Left lung (tissue), 10 donors: Measurements from ENCODE around the gene GRK6. TPM values are rescaled to one million over a fixed set of nuclear protein-coding genes. Genes with fewer than 3 reads are reported as not detected.

Experiments used
- ATAC-seq: fragments of 200-7000 bp; cut with Tn5 transposase; one replicate; pipeline ENCODE4 v1.9.1; 2020; ENCODE audit warnings: moderate library complexity
- DNase-seq, 4 donors: peaks; one replicate each; pipeline ENCODE4 v3.0.0-alpha.2; 2013 to 2020
- H3K27ac ChIP-seq, 2 donors: fragments of 200-600 bp; sonication (generic) in 1 of 2; one replicate each; pipeline versions ENCODE4 v1.5.0 to v1.8.0; 2020 to 2021
- H3K27me3 ChIP-seq, 2 donors: fragments of 200-600 bp; sonication (generic) in 1 of 2; one replicate each; pipeline versions ENCODE4 v1.5.0 to v1.8.0; 2020 to 2021
- H3K36me3 ChIP-seq, 2 donors: fragments of 200-600 bp; sonication (generic) in 1 of 2; one replicate each; pipeline versions ENCODE4 v1.5.0 to v1.8.0; 2020 to 2021
- H3K4me1 ChIP-seq, 2 donors: fragments of 200-600 bp; one replicate each; pipeline ENCODE4 v1.8.0; 2021
- H3K4me3 ChIP-seq, 2 donors: fragments of 200-600 bp; sonication (generic) in 1 of 2; one replicate each; pipeline versions ENCODE4 v1.5.0 to v1.8.0; 2020 to 2021; ENCODE audit warnings: mild to moderate bottlenecking in 1 of 2
- H3K9me3 ChIP-seq, 2 donors: fragments of 200-600 bp; sonication (generic) in 1 of 2; one replicate each; pipeline versions ENCODE4 v1.5.0 to v1.8.0; 2020 to 2021
- intact Hi-C, 2 donors: fragments of 100-400 bp; cut with DNase I; formaldehyde crosslinking; loops; one replicate each; pipeline versions ENCODE4 v1.11.2 to v1.14.2; 2022
- polyA plus RNA-seq, 6 donors: library from polyadenylated mRNA; unstranded; fragments of 120-200 nt; gene quantifications; one replicate each; pipeline ENCODE4 v1.2.1, GENCODE V29; 2013; ENCODE audit not compliant: insufficient read length in 6 of 6
- total RNA-seq, 2 donors: library from RNA; stranded (reverse); fragmentation: NEBNext Ultra II Directional; extraction: Animal tissue kit (Norgen Biotek cat#: 25700); gene quantifications; one replicate each; pipeline ENCODE4 v1.2.1, GENCODE V29; 2021
- TF ChIP-seq, protein P1 (sequence below), 2 donors: fragments of 200-600 bp; sonication (generic) in 1 of 2; IDR thresholded peaks; one replicate each; pipeline versions ENCODE4 v1.5.0 to v1.8.0; 2021; ENCODE audit warnings: antibody characterized with exemption in 2 of 2
- donor health status: DM: no; HTN: yes; CAD: no.
- donor health status: DM: no; HTN: no; CAD: no.

GRK6 gene
- total and polyA plus RNA-seq, 8 donors: 15.7 to 57.1 (median 25.4) TPM

DNA sequence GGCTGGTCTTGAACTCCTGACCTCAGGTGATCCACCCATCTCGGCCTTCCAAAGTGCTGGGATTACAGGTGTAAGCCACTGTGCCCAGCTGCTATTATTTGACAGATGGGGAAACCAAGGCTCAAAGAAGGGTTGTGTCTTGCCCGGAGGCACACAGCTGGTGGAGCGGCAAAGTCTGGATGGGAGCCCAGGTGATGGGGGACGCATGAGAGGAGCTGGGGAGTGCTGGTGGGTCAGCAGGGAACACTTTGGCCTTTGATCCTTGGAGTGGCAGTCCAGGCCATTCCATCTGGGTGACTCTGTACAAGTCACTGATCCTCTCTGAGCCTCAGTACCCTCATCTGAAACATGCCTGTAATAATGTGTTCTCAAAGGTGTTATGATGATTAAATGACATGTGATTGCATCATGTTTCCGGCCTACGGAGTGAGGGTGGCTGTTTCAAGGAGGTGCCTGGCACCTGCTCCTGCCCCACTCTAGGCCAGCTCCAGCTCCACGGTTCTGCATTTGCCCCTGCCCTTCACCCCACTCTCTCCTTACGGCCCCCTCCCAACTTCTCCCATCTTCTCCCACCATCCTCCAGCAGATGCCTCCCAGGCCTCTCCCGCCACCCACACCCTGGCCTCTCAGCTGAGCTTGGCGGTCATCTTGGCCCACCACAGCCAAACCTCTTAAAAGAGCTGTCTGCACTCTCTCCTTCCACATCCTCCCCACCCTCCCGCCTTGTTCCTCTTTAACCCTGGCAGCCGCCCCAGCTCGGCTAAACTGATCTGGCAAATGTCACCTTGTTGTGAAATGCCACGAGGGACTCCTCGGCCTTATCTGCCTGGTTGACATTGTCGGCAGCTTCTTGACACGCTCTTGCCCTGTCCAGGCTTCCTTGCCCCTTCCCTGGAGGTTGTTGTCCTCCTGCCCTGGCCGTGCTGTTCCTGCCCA is 52.5 kb downstream of the GRK6 start:
- Histone ChIP-seq H3K36me3 (peaks cover 0 to 30% of the 10 kb centered on the region in 2 donors), H3K27me3 (peaks cover 0 to 10% of the 10 kb centered on the region in 2 donors), H3K4me3 (no peak overlapping the region), H3K4me1 (peaks cover 20 to 36% of the 10 kb centered on the region in 2 donors), H3K27ac (peak overlapping the region; percentile 26 to 73), H3K9me3 (no peaks in the 10 kb centered on the region)
- peak; percentile 63 for ATAC-seq
- intact Hi-C loops: no loop called here
- peak in 3 of 4 donors; percentile 79 to 86 (median 80) for DNase-seq
- TF ChIP-seq, protein P1, sequence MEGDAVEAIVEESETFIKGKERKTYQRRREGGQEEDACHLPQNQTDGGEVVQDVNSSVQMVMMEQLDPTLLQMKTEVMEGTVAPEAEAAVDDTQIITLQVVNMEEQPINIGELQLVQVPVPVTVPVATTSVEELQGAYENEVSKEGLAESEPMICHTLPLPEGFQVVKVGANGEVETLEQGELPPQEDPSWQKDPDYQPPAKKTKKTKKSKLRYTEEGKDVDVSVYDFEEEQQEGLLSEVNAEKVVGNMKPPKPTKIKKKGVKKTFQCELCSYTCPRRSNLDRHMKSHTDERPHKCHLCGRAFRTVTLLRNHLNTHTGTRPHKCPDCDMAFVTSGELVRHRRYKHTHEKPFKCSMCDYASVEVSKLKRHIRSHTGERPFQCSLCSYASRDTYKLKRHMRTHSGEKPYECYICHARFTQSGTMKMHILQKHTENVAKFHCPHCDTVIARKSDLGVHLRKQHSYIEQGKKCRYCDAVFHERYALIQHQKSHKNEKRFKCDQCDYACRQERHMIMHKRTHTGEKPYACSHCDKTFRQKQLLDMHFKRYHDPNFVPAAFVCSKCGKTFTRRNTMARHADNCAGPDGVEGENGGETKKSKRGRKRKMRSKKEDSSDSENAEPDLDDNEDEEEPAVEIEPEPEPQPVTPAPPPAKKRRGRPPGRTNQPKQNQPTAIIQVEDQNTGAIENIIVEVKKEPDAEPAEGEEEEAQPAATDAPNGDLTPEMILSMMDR (IDR thresholded peaks at IDR 0.05): no peak

DNA sequence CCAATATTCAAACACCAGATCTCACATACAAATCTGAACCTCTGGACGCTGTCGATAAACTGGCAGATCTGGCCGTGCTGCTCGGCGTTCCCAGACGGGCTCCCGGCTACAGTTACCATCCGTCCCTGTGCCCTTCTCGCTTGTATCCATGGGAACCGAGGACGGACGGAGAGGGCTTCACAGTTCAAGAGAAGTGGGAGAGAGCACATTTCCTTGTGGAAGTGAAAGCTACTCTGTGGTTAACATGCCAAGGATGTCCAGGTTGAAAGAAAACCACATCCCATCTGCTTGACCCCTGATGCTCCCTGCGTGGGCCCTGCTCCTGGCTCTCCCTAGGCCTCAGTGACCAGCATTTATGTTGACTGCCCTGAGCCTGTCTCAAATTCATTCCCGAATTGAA is 53.3 kb downstream of the GRK6 start:
- Histone ChIP-seq H3K4me1 (peaks cover 20 to 36% of the 10 kb centered on the region in 2 donors), H3K9me3 (no peaks in the 10 kb centered on the region), H3K36me3 (peaks cover 0 to 38% of the 10 kb centered on the region in 2 donors), H3K27me3 (peaks cover 0 to 2% of the 10 kb centered on the region in 2 donors), H3K4me3 (no peak overlapping the region), H3K27ac (peak overlapping the region; percentile 26 to 73)
- TF ChIP-seq, protein P1 (IDR thresholded peaks at IDR 0.05): no peak
- ATAC-seq: peak; percentile 1
- DNase-seq: no peak
- intact Hi-C loops: no loop called here

- intact Hi-C loops: no loop called here
- H3K4me1 ChIP-seq: peaks cover 20 to 31% of the 10 kb centered on the region in 2 donors
- H3K9me3 ChIP-seq: no peaks in the 10 kb centered on the region
- H3K27ac ChIP-seq: no peak overlapping the region
- TF ChIP-seq, protein P1 (IDR thresholded peaks at IDR 0.05): no peak
- ATAC-seq (no peak), DNase-seq (no peak)
- H3K4me3 ChIP-seq: no peak overlapping the region
- H3K27me3 ChIP-seq: no peaks in the 10 kb centered on the region
- H3K36me3 ChIP-seq: peaks cover 0 to 64% of the 10 kb centered on the region in 2 donors
Measured at GRCh38 chr5:177482359-177482795, 55.9 kb downstream of the GRK6 start.

GRCh38 chr5:177483042-177483441 is 56.6 kb downstream of the GRK6 start:
- intact Hi-C loops: no loop called here
- no peak overlapping the region for H3K4me3 ChIP-seq
- no peaks in the 10 kb centered on the region for H3K9me3 ChIP-seq
- DNase-seq (no peak), ATAC-seq (no peak)
- TF ChIP-seq, protein P1 (IDR thresholded peaks at IDR 0.05): no peak
- peaks cover 0 to 70% of the 10 kb centered on the region in 2 donors for H3K36me3 ChIP-seq
- no peaks in the 10 kb centered on the region for H3K27me3 ChIP-seq
- H3K27ac ChIP-seq: no peak overlapping the region
- H3K4me1 ChIP-seq: peaks cover 20 to 25% of the 10 kb centered on the region in 2 donors
